SU-DHL-6 (cell line): ENCODE measurements around the gene KRT6A.

Source experiments
- H2AFZ ChIP-seq: fragments of 200-600 bp; sonication (generic); 2 replicates; pipeline ENCODE4 v1.6.1; 2014; ENCODE audit warnings: low read depth, mild to moderate bottlenecking, moderate library complexity, mixed read lengths, antibody characterized with exemption, low read length; ENCODE audit not compliant: severe bottlenecking
- H3F3A ChIP-seq: fragments of 200-600 bp; shearing (Covaris generic); 2 replicates; pipeline ENCODE4 v1.6.0; 2016; ENCODE audit warnings: antibody characterized with exemption, mild to moderate bottlenecking; ENCODE audit not compliant: insufficient read depth
- H3K27ac ChIP-seq: fragments of 200-600 bp; sonication (generic); 2 replicates; pipeline ENCODE4 v1.5.1; 2016; ENCODE audit warnings: low read depth, mild to moderate bottlenecking, low read length, moderate library complexity, mixed read lengths
- H3K27me3 ChIP-seq: fragments of 200-600 bp; sonication (generic), shearing (Covaris generic); 2 replicates; pipeline ENCODE4 v1.6.0; 2014; ENCODE audit warnings: mild to moderate bottlenecking, low read length
- H3K36me3 ChIP-seq: fragments of 200-600 bp; sonication (generic); 2 replicates; pipeline ENCODE4 v1.6.1; 2014; ENCODE audit warnings: mild to moderate bottlenecking, low read length, mixed read lengths
- H3K4me2 ChIP-seq: fragments of 300-600, 200-600 bp; shearing (Covaris generic), sonication (generic); 2 replicates; pipeline ENCODE4 v1.6.0; 2014; ENCODE audit warnings: low read length, low read depth, mild to moderate bottlenecking; ENCODE audit not compliant: poor library complexity, severe bottlenecking
- H3K4me3 ChIP-seq: fragments of 200-600 bp; sonication (generic); 2 replicates; pipeline ENCODE4 v1.5.1; 2014; ENCODE audit warnings: antibody characterized with exemption, low read length, mild to moderate bottlenecking, mixed read lengths; ENCODE audit not compliant: insufficient read depth, poor library complexity, severe bottlenecking
- H3K79me2 ChIP-seq: fragments of 200-600 bp; sonication (generic); 2 replicates; pipeline ENCODE4 v1.6.1; 2014; ENCODE audit warnings: mild to moderate bottlenecking, low read length, moderate library complexity; ENCODE audit not compliant: insufficient read depth
- H3K9ac ChIP-seq: fragments of 200-600 bp; sonication (generic); 2 replicates; pipeline ENCODE4 v1.7.0; 2014; ENCODE audit warnings: mild to moderate bottlenecking, low read length
- H3K9me2 ChIP-seq: fragments of 200-600 bp; sonication (generic); replicated peaks from 2 replicates; pipeline ENCODE4 v1.6.1; 2014; ENCODE audit warnings: low read length; ENCODE audit not compliant: insufficient read depth
- H3K9me3 ChIP-seq: fragments of 200-600 bp; sonication (generic); 2 replicates; pipeline ENCODE4 v1.6.1; 2014; ENCODE audit warnings: low read length, mixed read lengths; ENCODE audit not compliant: insufficient read depth
- H4K20me1 ChIP-seq: fragments of 200-600 bp; sonication (generic); 2 replicates; pipeline ENCODE4 v1.6.1; 2014; ENCODE audit warnings: low read depth, mild to moderate bottlenecking, antibody characterized with exemption, low read length, moderate library complexity, mixed read lengths
- CTCF ChIP-seq: fragments of 200-600 bp; sonication (generic); IDR thresholded peaks from one replicate; pipeline ENCODE4 v1.5.1; 2017; ENCODE audit warnings: antibody characterized with exemption, mild to moderate bottlenecking, low read length, moderate library complexity; ENCODE audit not compliant: insufficient read depth, poor library complexity, severe bottlenecking
- EZH2phosphoT487 ChIP-seq: fragments of 200-600 bp; sonication (generic), shearing (Covaris generic); conservative IDR thresholded peaks from 2 replicates; pipeline ENCODE4 v1.6.1; 2018; ENCODE audit warnings: mild to moderate bottlenecking, antibody characterized with exemption, low read length, moderate library complexity, mixed read lengths

The KRT6A gene

GRCh38 chr12:52497975-52498374, 4.9 kb upstream of the KRT6A start:
- Histone ChIP-seq H3K36me3 (no peaks in the 10 kb centered on the region), H3K9ac (no peak overlapping the region), H4K20me1 (no peaks in the 10 kb centered on the region), H3K4me3 (no peak overlapping the region), H3K79me2 (no peaks in the 10 kb centered on the region), H3K9me2 (no peaks in the 10 kb centered on the region), H3K27ac (no peak overlapping the region), H2AFZ (no peak overlapping the region), H3K9me3 (no peaks in the 10 kb centered on the region), H3K4me2 (no peak overlapping the region), H3F3A (no peaks in the 10 kb centered on the region), H3K27me3 (no peaks in the 10 kb centered on the region)
- TF ChIP-seq CTCF: no peak
- no peak for TF ChIP-seq EZH2phosphoT487

GRCh38 chr12:52496590-52497071, 3.6 kb upstream of the KRT6A start:
- TF ChIP-seq EZH2phosphoT487: no peak
- TF ChIP-seq CTCF: no peak
- no peaks in the 10 kb centered on the region for H3K36me3 ChIP-seq
- no peaks in the 10 kb centered on the region for H4K20me1 ChIP-seq
- H2AFZ ChIP-seq: no peak overlapping the region
- no peak overlapping the region for H3K9ac ChIP-seq
- no peak overlapping the region for H3K4me3 ChIP-seq
- no peaks in the 10 kb centered on the region for H3F3A ChIP-seq
- no peak overlapping the region for H3K4me2 ChIP-seq
- H3K9me2 ChIP-seq: no peaks in the 10 kb centered on the region
- no peaks in the 10 kb centered on the region for H3K9me3 ChIP-seq
- H3K79me2 ChIP-seq: no peaks in the 10 kb centered on the region
- no peak overlapping the region for H3K27ac ChIP-seq
- H3K27me3 ChIP-seq: no peaks in the 10 kb centered on the region

GRCh38 chr12:52496054-52496453, 3.0 kb upstream of the KRT6A start:
- Histone ChIP-seq H3K79me2 (no peaks in the 10 kb centered on the region), H3K36me3 (no peaks in the 10 kb centered on the region), H3K4me2 (no peak overlapping the region), H2AFZ (no peak overlapping the region), H4K20me1 (no peaks in the 10 kb centered on the region), H3K9me3 (no peaks in the 10 kb centered on the region), H3F3A (no peaks in the 10 kb centered on the region), H3K4me3 (no peak overlapping the region), H3K27me3 (no peaks in the 10 kb centered on the region), H3K9me2 (no peaks in the 10 kb centered on the region), H3K9ac (no peak overlapping the region), H3K27ac (no peak overlapping the region)
- no peak for TF ChIP-seq CTCF
- no peak for TF ChIP-seq EZH2phosphoT487
